Stimulated activated CD4-positive, alpha-beta T cell treated with anti-CD3 and anti-CD28 coated beads, Interleukin-15, amount 100 ng/mL, for 1 hour (primary cell): Measurements from ENCODE around the gene KCNE1.

ENCODE experiments used
- DNase-seq, 2 donors: peaks; one replicate each; pipeline ENCODE4 v3.0.0-alpha.2; 2020; ENCODE audit warnings: low read depth in 1 of 2, low spot score in 1 of 2

The KCNE1 gene

DNA sequence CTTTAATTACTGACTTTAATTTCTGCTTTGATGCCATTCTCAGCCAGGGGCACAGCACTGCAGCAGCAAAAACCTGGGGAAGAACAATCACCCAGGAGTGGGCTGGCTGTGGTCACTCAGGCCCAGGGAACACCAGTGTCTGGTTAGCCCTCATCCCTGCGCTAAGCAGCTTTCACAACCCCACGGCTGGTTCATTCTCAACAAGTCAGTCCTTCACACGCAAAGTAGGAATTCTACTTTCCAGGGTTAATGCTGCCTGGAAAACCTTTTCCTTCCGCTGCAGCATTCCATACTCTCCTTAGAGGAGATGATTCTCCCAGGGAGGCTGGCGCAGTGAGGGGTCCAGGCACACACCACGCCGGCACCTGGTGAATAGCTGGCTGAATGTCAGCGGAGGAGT lies 24.3 kb upstream of the KCNE1 start:
- DNase-seq: no peak

DNA sequence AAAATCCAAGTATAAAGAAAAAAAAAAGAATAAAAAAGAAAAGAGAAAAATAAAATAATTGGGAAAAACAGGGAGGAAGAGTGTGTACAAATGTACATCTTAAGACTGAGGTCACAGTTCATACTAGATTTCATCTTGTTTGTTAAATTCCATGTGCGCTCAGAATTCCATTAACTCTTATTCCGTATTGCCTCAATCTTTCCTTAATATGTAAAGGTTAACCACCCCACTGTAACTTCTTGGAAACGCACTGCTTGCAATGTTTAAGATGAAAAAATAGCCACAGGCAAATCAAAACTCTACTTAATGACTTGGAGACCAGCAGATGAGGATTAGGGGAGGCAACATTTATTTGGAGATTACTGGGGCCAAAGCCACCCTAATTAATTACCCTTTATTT lies 23.9 kb upstream of the KCNE1 start:
- DNase-seq: no peak

DNA sequence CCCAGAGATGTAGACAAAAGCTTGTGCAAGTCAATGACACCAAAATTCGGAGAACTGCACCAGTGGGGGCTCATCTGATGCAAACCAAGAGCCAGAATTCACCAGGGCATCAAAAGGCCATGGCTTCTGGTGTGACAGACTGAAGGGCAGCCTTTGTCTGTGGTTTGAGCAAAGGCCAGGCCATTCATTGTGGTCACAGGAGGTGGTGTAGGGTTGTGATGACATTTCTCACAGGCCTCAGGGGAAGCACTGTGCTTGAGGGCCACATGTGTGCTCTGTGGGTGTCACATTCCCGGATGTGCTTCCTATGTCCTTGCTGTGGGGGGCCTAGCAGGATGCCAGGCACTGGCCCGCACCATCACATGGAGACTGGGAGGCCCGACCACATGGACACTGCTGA lies 22.5 kb upstream of the KCNE1 start:
- no peak for DNase-seq

DNA sequence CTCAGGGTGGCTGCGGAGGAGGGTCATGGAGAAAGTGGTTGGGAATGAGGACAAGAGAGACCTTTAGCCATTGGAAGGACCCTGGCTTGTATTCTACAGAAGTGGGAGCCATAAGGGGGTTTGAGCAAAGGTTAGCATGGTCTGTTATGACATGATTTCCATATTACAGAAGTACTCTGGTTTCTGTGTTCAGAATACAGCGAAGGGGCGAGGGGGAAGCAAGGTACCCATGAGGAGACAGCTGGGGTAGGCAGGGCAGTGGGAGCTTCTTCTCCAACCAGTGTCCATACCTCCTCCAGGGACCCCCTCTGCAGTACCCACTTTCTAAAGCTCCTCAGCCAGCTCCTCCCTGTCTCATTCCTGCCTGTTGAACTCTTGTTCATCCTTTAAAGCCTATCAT lies 21.9 kb upstream of the KCNE1 start:
- DNase-seq: no peak

- DNase-seq: no peak
Observed at GRCh38 chr21:34531399-34531798, 19.4 kb upstream of the KCNE1 start.

GRCh38 chr21:34530261-34530660 lies 18.3 kb upstream of the KCNE1 start:
- no peak for DNase-seq

GRCh38 chr21:34528131-34528561 lies 16.1 kb upstream of the KCNE1 start:
- DNase-seq: no peak

DNA sequence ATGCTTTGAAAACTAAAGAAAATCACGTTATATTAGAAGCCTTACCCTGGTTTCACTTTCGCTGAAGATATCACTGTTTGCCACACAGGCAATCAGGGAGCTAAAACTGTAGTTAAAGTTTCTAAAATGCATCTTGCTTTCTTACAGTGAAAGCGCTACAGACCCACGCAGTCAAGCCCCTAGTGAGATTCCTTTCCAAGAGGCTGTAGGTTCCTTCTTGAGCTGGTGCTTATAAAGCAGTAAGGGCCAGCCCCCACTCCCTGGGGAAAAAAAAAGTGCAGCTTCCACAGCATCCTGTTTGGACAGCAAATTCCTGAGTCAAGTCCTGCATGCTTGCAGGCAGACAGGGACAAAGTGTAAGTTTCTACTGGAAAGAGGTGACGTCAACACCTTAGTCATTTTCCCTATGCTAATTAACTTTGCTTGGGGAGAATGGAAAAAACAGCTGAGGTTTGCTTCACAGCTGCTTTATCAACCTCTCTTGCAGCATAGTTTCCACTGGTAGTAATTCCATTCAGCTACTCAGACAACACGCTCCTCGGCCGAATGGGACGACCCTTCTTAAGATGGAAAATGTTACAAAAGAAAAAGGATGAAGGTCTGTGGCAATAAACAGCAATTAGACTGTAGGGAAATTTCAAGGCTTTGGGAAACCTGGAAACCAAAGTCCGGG lies 14.7 kb upstream of the KCNE1 start:
- DNase-seq: no peak

DNA sequence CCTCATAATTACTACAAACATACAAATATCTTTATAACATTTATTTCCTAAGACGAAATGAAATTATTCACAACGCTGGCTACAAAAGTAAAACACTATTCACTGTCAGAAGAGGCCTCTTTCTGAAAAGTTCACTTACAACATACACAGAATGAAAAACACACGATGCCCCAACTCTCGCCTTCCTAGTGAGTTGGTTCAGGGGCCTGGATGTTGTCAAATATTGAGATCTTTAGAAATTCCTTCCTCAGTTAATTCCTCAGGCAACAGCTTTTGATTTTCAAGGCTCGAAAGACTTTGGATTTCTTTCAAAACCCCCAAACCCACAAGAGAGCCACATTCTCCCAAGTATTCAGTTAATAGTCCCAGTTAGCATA lies 14.2 kb upstream of the KCNE1 start:
- DNase-seq: no peak

GRCh38 chr21:34524646-34525601 lies 12.9 kb upstream of the KCNE1 start:
- no peak for DNase-seq

GRCh38 chr21:34523019-34523555 lies 11.1 kb upstream of the KCNE1 start:
- no peak for DNase-seq

GRCh38 chr21:34522284-34522683 lies 10.3 kb upstream of the KCNE1 start:
- no peak for DNase-seq

- DNase-seq: no peak
Observed at GRCh38 chr21:34521561-34521960, 9.6 kb upstream of the KCNE1 start.

DNA sequence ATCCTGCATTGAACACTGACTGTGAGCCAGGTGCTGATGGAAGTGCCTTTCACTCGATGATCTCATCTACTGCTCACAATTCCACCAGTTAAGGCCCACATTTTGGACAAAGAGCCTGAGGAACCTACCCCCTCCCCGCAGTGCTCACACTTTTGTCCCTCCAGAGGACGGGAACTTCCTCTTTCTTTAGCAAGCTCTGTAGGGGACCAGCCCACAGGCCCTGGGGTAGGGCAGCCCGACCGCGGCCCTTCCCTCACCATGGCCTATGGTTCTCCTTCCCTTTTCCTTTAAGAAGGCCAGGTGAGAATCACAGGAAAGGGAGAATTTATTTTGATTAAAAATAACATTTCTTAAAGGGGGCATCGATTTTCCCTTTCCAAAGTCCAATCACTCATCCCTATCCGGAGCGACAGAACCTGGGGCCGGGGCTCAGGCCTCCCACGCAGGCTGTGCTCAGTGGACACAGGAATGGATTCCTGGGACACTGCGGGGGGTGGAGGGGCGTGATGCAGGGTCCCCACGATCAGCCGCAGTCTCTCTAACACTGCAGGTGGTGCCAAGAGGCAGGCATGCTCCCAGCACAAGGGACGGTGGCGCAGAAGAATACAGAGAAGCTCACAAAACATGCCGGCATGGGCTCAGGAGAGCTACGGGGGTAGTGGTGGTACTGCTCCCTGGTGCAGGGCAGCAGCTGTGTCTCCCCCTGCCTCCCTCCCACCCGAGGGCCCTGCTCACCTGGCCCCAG lies 8.9 kb upstream of the KCNE1 start:
- DNase-seq: no peak

DNA sequence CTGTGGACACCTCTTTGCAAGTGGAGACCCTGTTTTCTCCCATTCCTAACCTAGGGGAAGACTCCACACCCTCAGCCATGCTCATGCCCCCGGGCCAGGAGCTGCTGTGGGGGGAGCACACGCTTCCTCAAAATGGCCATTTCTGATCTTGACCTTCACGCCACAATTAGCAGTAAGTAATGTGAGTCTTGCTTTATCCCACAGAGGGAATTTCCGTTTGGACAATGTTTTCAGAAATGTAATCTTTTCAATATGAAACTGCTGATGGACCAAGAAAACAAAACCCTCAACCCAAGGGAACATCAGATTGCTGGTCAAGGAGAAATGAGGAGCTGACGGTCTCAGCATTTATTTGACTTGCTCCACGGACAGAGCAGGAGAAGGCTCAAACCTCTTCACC lies 8.3 kb upstream of the KCNE1 start:
- no peak for DNase-seq

- no peak for DNase-seq
Observed at GRCh38 chr21:34519694-34520093, 7.7 kb upstream of the KCNE1 start.

- no peak for DNase-seq
Observed at GRCh38 chr21:34519016-34519415, 7.0 kb upstream of the KCNE1 start.

- no peak for DNase-seq
Observed at GRCh38 chr21:34518301-34518700, 6.3 kb upstream of the KCNE1 start.

- no peak for DNase-seq
Observed at GRCh38 chr21:34517491-34518245, 5.7 kb upstream of the KCNE1 start.

GRCh38 chr21:34517039-34517438 lies 5.0 kb upstream of the KCNE1 start:
- no peak for DNase-seq

DNA sequence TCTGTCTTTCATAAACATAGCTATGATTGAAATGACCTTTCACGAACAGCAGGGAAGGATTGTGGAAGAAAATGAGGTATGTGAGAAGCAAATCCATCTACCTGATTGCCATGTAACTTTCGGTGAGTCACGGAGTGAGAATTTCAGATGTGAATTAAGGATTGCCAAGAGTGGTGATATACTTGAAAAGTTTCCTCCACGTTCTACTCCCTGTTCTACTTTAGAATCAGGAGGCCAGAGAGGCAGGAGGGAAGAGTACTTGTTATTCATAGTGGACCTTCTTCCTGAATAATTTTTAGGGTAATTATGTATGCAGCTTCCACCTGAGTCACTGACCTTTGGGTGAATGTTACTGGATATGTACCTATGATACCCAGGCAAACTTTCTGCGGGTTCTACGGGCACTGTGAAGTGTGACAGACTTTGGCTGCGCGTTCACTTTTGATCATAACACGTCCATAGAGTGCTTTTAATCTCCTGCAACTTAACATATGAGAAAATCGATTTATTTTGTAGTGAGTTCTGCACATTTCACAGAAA lies 2.6 kb upstream of the KCNE1 start:
- no peak for DNase-seq
